Stimulated activated CD4-positive, alpha-beta T cell treated with anti-CD3 and anti-CD28 coated beads, Interleukin-4, amount 100 ng/mL, for 24 hours (primary cell): ENCODE measurements around the gene CDH15.

Source experiments
- DNase-seq: peaks from one replicate; pipeline ENCODE4 v3.0.0-alpha.2; 2020

Gene CDH15, protein sequence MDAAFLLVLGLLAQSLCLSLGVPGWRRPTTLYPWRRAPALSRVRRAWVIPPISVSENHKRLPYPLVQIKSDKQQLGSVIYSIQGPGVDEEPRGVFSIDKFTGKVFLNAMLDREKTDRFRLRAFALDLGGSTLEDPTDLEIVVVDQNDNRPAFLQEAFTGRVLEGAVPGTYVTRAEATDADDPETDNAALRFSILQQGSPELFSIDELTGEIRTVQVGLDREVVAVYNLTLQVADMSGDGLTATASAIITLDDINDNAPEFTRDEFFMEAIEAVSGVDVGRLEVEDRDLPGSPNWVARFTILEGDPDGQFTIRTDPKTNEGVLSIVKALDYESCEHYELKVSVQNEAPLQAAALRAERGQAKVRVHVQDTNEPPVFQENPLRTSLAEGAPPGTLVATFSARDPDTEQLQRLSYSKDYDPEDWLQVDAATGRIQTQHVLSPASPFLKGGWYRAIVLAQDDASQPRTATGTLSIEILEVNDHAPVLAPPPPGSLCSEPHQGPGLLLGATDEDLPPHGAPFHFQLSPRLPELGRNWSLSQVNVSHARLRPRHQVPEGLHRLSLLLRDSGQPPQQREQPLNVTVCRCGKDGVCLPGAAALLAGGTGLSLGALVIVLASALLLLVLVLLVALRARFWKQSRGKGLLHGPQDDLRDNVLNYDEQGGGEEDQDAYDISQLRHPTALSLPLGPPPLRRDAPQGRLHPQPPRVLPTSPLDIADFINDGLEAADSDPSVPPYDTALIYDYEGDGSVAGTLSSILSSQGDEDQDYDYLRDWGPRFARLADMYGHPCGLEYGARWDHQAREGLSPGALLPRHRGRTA

DNA sequence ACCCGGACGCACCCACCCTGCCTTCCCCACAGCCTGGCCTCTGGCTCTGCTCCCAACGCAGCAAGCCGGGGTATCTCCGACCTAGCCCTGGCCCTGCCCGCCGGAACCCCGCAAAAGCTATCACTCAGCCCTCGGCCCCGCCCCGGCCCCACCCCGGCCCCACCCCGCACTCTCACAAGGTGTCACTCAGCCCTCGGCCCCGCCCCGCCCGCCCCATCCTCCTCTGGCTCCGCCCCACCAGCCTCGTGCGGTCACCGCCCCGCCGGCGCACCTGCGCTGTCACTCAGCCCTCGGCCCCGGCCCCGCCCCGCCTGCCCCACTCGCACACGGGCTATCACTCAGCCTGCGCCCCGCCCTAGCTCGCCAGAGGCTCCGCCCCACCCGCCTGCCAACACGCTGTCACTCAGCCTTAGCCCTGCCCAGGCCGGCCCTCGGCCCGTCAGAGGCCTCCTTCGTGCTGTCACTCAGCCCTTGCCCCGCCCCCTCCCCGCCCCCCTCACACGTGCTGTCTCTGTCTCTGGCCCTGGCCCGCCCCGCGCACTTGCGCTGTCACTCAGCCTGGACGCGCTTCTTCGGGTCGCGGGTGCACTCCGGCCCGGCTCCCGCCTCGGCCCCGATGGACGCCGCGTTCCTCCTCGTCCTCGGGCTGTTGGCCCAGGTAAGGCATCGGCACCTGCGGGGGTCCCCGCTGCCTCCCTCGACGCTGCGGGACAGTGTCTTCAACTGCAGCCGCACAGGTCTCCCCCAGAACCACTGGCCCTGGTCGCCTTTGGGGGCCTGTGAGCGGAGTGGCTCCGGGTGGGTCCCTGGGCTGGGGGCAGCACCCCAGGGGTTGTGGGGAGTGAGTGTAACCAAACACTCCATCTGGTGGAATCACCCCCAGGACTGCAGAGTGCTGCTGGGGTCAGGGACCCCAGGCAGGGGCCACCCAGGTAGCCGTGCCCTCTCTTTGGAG, at the start of gene CDH15:
Gene CDH15, plus strand, starts transcription at position 533 of the 955 bp plus-strand sequence. Its CDS starts 84 bp downstream, at position 617.
- peak; percentile 95 for DNase-seq

DNA sequence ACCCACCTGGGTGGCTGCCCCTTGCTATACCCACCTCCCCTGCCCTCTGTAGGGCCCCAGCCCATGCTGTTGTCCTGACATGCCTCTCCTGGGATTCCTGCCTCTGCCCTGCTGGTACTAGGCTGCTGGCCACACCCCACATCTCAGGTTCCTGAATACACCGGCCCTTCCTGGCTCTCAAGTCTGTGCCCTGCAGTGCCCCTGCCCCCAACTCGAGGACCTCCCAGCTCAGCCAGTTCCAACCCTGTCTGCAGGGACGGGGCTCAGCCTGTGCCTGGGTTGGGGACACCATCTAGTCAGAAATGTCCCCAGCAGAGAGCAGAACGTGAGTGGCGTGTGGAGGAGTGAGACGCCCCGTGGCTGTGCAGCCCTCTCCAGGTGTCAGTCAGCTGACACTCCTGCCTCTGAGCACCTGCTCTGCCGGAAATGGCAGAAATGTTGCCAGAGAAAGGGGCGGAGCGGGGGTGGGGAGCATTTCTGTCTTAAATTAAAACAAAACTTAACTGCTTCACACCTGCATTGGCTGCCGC, 49.2 kb upstream of the CDH15 start:
- peak; percentile 49 for DNase-seq

DNA sequence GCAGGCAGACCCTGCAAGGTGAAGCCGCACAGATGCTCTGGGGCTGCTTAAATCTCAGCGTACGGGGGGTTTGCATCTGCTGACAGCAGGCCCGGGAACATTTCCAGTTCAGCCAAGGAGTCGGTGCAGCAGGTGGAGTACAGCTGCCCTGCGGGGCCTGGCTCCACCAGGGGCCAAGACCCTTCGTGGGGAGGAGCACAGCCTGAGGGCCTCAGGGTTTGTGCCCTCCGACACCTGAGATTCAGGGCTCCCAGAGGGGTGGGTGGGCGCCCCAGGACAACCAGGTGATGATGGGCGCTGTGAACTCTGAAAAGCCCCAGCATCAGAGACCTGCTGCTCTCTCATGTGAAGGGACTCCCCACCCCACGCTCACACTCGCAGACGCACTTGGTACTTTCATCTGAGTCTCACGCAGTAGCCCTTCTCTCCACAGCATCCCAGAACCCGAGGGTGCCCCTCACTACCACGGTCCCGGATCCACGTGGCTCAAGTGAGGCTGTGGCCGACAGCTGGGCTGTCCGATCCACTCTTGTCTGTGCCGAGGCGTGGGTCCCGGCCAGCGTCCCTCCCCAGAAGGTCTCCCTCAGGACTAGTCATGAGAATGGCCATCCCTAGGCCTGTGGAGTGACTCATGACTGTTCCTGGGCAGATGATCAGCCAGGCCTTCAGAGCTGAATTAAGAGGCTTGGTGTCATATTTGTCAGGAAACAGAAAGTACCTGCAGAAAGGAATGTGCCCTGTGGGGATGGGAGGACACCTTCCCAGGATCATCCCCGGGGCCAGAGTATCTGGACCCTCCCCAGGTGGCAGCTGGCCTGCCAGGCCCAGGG, 48.3 kb upstream of the CDH15 start:
- no peak for DNase-seq

DNA sequence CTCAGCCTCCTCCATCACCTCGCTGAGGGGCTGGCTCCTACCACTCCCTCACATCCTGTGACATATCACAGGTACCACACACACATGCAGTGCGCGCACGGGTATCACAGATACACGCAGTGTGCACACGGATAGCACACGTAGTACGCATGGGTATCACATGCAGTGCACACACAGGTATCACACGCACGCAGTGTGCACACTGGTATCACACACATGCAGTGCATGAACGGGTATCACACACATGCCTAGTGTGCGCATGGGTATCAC, 47.8 kb upstream of the CDH15 start:
- DNase-seq = no peak

DNA sequence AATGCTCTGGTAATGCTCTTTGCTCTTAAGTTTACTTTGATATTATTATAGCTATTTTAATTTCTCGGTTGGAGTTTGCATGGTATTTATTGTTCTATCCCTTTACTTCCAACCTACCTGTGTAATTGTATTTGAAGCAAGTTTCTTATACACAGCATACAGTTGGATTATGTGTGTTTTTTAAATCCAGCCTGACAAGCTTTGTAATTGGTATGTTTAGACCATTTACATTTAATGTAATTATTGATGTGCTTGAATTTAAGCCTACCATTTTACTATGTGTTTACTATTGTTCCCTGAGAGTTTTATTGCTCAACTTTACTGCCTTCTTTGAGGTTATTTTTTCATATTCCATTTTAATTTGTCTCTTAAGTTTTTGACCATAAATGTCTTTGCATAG, 42.2 kb upstream of the CDH15 start:
- DNase-seq = no peak

DNA sequence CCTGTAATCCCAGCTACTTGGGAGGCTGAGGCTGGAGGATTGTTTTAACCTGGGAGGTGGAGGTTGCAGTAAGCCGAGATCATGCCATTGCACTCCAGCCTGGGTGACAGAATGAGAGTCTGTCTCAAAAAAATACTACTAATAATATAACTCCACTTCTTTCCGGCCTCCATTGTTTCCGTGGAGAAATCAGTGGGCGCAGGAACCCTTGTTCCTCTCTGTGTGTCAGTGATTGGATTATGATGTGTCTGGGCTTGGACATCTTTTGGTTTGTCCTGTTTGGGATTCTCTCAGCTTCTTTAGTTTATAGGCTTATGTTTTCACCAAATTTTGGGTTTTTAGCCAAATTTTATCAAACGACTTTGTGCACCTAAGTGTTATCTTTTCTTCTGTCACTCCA, 41.1 kb upstream of the CDH15 start:
- DNase-seq = no peak

DNA sequence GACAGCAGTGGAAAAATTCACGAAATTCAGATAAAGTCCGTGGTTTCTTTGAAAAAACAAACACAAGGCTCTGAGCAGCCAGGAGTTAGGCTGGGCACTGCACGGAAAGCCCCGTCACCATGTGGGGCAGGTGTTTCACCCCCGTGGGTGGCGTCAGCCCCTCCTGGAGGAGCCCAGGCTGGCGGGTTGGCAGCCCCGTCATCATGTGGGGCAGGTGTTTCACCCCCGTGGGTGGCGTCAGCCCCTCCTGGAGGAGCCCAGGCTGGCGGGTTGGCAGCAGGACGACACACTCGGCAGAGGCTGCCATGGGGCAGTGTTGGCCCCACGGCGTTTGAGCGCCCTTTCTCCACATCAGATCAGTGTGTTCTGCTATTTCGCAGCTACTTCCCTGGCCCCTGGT, 39.8 kb upstream of the CDH15 start:
- DNase-seq = no peak

DNA sequence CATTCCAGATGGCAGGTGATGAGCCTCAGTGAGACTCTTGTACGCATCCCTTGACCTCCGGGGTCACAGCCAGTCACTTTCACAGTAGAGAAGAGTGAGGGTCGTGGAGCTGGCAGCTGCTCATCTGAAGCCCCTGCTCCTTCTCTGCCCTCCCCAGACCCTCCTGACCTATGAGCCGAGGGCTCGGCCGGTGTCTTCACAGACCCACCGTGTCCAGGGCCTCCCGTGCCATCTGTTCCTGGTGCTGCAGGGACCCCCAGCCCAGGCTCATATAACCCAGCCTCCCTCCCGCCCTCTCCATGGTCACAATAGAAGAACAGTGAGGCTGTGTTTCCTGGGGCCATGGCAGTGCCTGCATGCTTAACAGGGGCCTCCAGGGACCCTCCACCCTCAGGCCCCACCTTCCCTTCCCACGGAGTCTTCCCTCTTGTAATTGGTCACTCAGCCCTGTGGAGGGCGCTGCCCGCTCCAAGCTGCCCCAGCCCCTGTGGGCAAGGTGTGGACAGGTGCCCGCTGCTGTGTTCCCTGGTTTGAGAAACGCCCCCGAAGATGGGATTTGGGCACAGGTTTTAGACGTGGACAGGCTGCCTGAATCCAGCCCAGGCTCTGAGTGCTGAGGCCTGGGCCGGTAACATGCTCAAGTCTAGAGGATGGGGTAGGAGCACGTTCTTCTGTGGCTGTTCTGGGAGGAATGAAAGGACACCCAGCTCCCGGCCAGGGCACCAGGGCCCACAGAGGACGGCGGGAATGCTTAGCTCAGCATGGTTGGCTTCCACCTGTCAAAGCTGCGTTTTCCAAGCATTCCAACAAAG, 39.1 kb upstream of the CDH15 start:
- DNase-seq = no peak

DNA sequence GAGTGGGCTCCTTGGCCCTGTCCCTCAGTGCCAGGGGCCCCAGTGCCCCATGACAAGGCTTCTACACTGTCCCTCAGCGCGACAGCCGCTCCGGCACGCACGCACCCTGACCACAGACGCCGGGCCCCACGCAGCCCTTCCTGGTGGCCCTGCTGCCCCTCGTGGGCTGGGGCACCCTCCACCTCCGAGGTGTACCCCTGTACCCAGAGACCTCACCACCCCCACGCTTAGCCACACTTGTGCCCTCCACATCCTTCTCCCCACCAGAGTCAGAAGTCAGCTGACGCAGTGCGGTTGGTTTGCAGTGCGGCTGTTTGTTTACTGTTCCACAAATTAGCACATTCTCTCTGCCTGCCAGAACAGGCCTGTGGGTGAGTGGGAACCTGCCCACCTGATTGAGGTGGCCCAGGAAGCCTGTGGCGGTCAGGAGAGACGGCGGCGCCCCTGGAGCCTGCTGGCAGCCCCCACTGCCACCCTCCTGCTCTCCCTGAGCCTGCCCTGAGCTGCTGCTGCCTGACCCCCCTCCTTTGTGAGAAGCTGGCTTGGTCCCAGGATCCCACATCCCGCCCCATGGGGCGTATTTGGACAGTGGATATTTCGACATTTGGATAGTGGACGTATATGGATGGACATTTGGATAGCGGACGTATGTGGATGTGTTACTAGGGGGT, 38.0 kb upstream of the CDH15 start:
- no peak for DNase-seq

DNA sequence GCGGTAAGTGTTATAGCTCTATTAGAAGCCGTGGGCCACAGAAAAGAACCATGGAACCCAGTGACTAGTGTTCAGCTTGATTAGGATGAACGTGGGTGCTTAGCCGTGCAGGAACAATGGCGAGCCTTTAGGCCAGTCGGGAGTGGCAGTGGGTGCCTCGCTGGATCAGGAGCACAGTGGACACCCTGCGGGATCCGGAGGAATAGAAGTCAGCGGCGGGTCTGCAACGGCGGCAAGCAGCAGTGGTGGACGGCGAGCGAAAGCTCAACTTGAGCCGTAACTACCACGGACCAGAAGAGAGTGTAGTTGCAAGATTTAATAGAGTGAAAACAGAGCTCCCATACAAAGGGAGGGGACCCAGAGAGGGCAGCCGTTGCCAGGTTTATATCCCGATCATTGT, 37.3 kb upstream of the CDH15 start:
- DNase-seq = no peak

DNA sequence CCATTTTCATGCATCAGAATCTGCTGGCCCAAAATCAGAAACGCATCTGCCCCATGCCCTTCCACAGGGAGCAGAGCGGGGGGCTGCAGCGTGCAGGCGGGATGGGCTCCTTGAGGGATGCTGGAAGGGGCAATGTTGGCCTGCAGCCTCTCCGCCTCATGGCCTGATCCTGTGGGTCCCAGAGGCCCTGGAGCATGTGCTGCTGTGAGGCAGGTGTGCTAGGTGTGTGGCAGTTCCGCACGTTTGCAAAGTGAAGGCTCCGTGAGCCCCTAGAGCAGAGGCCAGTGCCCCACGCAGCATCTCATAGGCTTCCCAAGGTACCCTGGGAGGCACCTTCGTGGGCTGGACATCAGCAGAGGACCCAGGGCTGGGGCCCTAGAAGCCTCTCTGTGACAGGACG, 36.4 kb upstream of the CDH15 start:
- DNase-seq = no peak

DNA sequence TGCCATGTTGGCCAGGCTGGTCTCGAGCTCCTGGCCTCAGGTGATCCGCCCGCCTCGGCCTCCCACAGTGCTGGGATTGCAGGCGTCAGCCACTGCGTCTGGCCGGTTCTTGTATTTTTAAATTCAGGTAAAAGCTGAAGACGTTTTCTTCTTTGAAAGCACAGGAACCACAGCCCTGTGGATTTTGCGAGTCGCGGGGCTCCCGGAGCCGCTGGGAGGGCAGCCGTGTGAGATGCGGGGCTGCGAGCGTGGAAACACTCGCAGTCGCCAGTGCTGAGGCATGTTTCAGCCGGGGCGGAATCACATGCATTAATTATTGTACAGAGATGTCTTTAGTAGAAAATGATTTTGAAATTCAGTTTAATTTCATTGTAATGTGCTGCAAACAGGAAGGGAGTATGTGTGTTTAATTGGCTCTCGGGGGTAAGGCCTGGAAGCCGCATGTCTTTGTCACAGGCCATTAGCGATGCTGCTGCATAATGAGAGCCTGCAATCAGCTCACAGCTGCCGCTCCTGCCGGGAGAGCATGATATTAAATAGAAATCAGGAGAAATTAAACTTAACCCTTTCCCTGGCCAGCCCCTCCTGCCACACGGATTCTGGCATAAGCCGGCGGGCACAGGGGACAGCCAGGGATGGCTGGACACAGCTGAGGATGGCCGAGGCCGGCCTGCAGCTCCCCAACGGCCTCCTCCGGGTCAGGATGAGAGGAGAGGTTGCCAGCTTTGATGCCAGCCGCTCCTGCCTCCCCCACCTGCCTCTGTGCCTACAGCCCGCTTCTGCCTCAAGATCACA, 35.4 kb upstream of the CDH15 start:
- DNase-seq = no peak

DNA sequence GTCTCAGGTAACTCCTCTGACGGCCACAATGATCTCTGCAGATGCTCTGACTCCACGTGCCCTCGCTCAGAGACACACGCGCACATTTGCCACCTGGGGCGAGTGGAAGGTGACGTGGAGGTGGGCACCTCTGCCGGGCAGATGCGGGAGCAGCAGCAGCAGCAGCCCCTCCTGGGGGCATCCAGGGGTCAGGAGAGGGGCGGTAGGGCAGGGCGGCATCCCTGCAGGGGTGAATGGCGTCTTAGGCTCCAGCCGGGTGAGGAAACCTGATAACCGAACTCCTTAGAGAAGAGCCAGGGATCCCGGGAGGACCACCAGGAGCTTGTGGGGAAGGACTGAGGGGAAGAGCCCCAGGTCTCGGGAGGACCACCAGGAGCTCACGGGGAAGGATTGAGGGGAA, 34.6 kb upstream of the CDH15 start:
- DNase-seq = no peak

DNA sequence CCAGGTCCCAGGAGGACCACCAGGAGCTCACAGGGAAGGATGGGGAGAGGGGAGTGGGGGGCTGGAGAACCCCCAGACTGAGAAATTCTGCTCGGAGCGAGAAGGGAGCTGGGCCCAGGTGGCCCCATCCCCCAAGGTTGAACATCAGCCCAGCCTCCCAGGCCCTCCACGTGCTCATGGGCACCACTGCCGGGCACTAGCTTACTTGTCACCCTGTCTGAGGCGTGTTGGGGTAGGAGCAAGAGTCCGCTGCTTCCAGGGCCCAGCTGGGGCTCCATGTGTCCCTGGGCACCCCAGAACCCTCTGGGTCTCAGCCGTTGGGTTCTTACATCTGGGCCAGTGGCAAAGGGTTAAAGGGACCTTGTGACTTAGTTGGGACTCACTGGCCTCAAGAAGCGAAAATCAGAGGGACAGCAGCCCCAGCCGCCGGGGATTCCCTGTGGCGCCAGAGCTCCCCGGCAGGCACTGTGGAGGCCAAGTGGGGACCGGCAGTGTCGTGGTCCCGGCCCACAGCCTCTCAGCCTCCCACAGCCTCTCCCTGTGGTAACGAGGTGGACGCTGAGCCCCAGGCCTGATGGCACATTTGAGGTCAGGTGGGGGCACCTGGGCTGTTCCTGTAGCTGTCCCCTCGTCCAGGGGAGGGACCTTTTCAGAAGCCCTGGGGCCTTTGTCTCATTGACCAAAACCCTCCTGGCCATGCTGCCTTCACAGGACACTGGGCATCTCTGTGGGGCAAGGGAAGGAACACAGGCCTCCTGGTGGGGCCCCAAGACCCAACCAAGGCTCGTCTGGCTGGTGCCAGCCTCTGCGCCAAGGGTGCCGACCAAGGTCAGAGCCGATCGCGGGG, 33.7 kb upstream of the CDH15 start:
- DNase-seq = no peak

DNA sequence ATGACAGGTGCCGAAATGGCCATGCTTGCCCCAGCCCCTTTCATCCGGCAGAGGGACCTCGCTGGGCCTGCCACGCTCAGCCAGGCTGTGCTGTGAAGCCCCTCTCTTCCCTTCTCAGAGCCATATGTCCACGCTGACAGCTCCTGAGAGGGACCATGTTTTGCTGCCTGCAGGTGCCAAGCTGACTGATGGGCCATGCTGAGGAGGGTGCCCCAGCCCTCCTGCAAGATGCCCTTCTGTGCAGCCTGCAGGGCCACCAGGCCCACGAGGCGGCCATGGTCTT, 33.1 kb upstream of the CDH15 start:
- no peak for DNase-seq

DNA sequence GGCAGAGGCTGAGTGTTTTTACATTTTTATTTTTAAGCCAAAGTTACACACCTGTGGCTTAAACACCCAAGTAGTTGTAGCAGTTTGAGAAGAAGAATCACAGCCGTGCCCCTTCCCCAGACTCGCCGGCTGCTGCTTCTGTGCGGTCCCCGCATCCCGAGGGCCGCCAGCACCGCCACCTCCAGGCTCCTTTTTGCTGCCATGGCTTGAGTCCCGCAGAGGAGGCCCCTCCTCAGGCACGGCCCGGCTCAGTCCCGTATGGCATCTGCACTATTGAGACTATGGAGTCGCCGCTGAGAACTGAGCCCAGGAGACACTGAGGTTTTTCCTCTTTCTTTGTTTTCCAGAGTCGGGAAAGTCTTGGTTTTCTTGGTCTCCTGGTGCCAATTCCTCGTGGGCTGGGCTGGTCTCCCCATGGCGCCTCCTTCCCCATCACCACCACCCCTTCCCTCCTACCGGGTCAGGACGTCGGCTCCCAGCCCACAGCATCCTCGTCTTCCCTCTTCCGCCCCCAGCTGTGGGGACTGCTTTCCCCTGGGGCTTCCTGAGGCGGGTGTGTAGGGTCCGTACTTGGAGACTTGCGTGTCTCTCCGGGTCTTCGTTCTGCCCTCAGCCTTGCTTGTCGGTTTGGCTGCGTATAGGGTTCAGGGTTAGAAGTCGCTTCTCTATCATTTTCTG, 32.6 kb upstream of the CDH15 start:
- DNase-seq = no peak

DNA sequence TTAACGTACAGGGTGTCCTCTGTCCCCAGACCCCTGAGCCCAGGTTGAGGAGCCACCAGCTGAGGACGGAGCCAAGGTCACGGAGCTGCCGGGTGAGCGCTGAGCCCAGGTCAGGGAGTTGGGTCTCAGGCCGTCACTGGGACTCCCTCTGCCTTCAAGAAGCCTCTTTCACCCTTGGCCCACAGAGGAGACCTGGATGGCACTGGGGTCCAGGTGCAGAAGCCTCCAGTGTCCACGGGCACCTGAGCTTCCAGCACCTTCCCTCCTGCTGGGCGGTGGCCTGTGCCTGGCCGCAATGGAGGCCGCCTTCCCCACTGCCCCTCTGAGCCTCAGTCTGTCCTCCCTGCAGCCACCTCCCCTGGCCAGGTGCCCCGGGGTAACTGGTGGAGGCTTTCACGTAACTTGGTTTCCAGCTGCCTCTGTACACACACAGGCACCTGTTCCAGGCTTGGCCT, 31.6 kb upstream of the CDH15 start:
- no peak for DNase-seq

DNA sequence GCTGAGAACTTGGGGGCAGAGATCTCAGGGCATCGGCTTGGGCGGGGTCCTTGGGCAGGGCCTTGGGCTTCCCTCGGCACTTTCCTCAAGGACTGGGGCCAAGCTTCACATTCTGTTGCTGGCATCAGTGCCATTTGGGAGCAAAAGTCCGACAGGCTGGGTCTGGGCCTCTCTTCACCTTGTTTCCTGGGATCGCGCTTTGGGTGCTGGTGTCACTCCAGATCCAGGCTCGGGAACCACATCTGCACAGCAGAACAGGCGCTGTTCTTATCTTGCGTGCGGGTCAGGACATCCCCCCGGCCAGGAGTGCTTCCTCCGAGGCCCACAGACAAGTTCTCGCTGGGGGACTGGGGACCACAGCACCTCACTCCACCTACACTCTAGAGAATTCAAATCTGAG, 31.1 kb upstream of the CDH15 start:
- no peak for DNase-seq
